ENCODE measurements around the gene NLRC5. TPM values are rescaled to one million over a fixed set of nuclear protein-coding genes. Genes with fewer than 3 reads are reported as not detected.
"Not testable (repeated sequence)": the region's sequence is repeated elsewhere in the genome, so short reads cannot be mapped to it uniquely, and the experiment has no call there.

The NLRC5 gene
- total and polyA plus RNA-seq, 7 experiments from 2014 or later: 76.0 to 615 (median 392) TPM

GRCh38 chr16:56984639-56985038 is 4.7 kb upstream of the NLRC5 start:
- Histone ChIP-seq H3K4me3 (ENCODE audit: low read length) (no peak overlapping the region), H3K4me1 (ENCODE audit: control insufficient read depth in 2 of 2, insufficient read depth in 2 of 2, low read length in 2 of 2) (peaks cover 24 to 55% of the 10 kb centered on the region in 2 donors), H3K36me3 (ENCODE audit: control insufficient read depth in 2 of 3, insufficient read depth in 3 of 3, low read length in 3 of 3) (peaks cover 0 to 12% (median 0%) of the 10 kb centered on the region in 3 experiments), H3K27ac (ENCODE audit: low read depth, low read length) (peak overlapping the region; percentile 98), H3K27me3 (ENCODE audit: control insufficient read depth in 2 of 2, insufficient read depth in 2 of 2, low read length in 2 of 2) (no peaks in the 10 kb centered on the region), H3K9me3 (ENCODE audit: control insufficient read depth in 2 of 3, low read length in 3 of 3) (no peaks in the 10 kb centered on the region)
- Mint-ChIP-seq H3K27me3 (no peaks in the 10 kb centered on the region), H3K9me3 (no peaks in the 10 kb centered on the region), H3K4me3 (peak overlapping the region; percentile 11 to 98 (median 62)), H3K27ac (peak overlapping the region; percentile 81 to 99 (median 88)), H3K36me3 (peaks cover 4 to 51% (median 15%) of the 10 kb centered on the region in 5 donors), H3K4me1 (peaks cover 66 to 93% (median 72%) of the 10 kb centered on the region in 7 donors)
- ATAC-seq: no peak
- ChIA-PET POLR2A (interaction anchor here (1.3 to 9.7 kb wide), 7 partner anchors 8 to 57 kb away, joined by 3 to 111 read pairs (median 6); no protein-coding TSS in a partner anchor), CTCF (interaction anchor here (0.8 to 1.9 kb wide), 7 partner anchors 9 to 57 kb away, joined by 3 to 8 read pairs (median 5); no protein-coding TSS in a partner anchor)
- no peak for DNase-seq
- intact Hi-C loops (cut with micrococcal nuclease): loop anchor here (1.0 to 5.0 kb wide), 2 partner anchors 20 to 52 kb away; partner anchors contain the start of gene HERPUD1 (in 1 of the 2)

DNA sequence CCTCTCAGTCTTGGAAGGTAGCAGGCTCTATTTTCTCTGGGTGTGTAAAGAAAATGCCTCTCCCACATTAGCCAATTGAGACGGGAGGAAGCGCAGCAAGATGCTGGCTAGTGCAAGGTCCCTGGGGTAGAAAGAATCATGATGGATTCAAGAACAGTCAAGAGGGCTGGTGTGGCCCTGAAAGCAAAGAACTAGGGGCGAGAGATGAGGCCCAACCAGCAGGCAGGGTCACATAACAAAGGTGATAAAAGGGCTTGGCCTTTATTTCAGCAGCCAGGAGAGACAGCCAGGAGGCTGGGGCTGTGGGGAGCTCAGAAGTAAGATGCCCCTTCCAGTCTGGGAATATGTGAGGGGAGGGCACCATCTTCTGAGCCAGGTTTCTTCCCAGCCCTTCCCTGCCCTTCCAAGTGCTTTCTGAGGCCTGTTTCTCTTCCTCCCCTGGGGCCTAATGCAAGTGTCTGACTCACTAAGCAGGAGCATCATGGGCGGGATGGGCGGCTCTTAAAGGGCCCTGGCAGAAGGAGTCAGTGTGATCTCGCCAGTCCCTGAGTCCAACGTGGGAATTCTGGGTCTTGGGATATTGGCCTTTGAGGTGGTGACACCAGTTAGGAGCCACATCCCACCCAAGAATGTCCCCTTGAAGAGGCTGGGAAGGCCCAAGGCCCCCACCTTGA is 3.9 kb upstream of the NLRC5 start:
- H3K4me3 Mint-ChIP-seq: peak overlapping the region; percentile 11 to 98 (median 68)
- Histone ChIP-seq H3K9me3 (ENCODE audit: control insufficient read depth in 2 of 3, low read length in 3 of 3) (no peaks in the 10 kb centered on the region), H3K4me3 (ENCODE audit: low read length) (no peak overlapping the region), H3K36me3 (ENCODE audit: control insufficient read depth in 2 of 3, insufficient read depth in 3 of 3, low read length in 3 of 3) (peaks cover 0 to 15% (median 0%) of the 10 kb centered on the region in 3 experiments), H3K4me1 (ENCODE audit: control insufficient read depth in 2 of 2, insufficient read depth in 2 of 2, low read length in 2 of 2) (peaks cover 24 to 55% of the 10 kb centered on the region in 2 donors), H3K27me3 (ENCODE audit: control insufficient read depth in 2 of 2, insufficient read depth in 2 of 2, low read length in 2 of 2) (no peaks in the 10 kb centered on the region), H3K27ac (ENCODE audit: low read depth, low read length) (peak overlapping the region; percentile 98)
- DNase-seq (no peak), ATAC-seq (no peak)
- peak overlapping the region; percentile 40 to 99 (median 88) for H3K27ac Mint-ChIP-seq
- H3K4me1 Mint-ChIP-seq: peaks cover 64 to 88% (median 70%) of the 10 kb centered on the region in 7 donors
- no peaks in the 10 kb centered on the region for H3K9me3 Mint-ChIP-seq
- peaks cover 4 to 58% (median 20%) of the 10 kb centered on the region in 5 donors for H3K36me3 Mint-ChIP-seq
- ChIA-PET CTCF (interaction anchor here (0.8 to 1.8 kb wide), 4 partner anchors 8 to 53 kb away, joined by 3 to 8 read pairs (median 4); no protein-coding TSS in a partner anchor), POLR2A (interaction anchor here (0.5 to 9.7 kb wide), 10 partner anchors 9 to 201 kb away, joined by 3 to 111 read pairs (median 6); partner anchors contain the start of genes PSME3IP1 and RSPRY1)
- H3K27me3 Mint-ChIP-seq: no peaks in the 10 kb centered on the region
- intact Hi-C loops (cut with micrococcal nuclease): loop anchor here (1.0 to 5.0 kb wide), 2 partner anchors 21 to 53 kb away; partner anchors contain the start of gene HERPUD1 (in 1 of the 2)

- H3K4me3 Mint-ChIP-seq: peak overlapping the region in 9 of 10 donors; percentile 11 to 98 (median 60)
- H3K4me1 ChIP-seq (ENCODE audit: control insufficient read depth in 2 of 2, insufficient read depth in 2 of 2, low read length in 2 of 2): peaks cover 21 to 55% of the 10 kb centered on the region in 2 donors
- intact Hi-C loops (cut with micrococcal nuclease): loop anchor here (1.0 to 5.0 kb wide), 2 partner anchors 22 to 54 kb away; partner anchors contain the start of gene HERPUD1 (in 1 of the 2)
- no peak overlapping the region for H3K4me3 ChIP-seq (ENCODE audit: low read length)
- DNase-seq (no peak), ATAC-seq (no peak)
- peaks cover 0 to 15% (median 0%) of the 10 kb centered on the region in 3 experiments for H3K36me3 ChIP-seq (ENCODE audit: control insufficient read depth in 2 of 3, insufficient read depth in 3 of 3, low read length in 3 of 3)
- no peaks in the 10 kb centered on the region for H3K9me3 Mint-ChIP-seq
- H3K4me1 Mint-ChIP-seq: peaks cover 64 to 88% (median 73%) of the 10 kb centered on the region in 7 donors
- H3K36me3 Mint-ChIP-seq: peaks cover 4 to 63% (median 25%) of the 10 kb centered on the region in 5 donors
- ChIA-PET POLR2A (interaction anchor here (1.0 to 9.7 kb wide), 7 partner anchors 10 to 78 kb away, joined by 3 to 111 read pairs (median 5); no protein-coding TSS in a partner anchor), CTCF (interaction anchor here (0.8 to 1.4 kb wide), 3 partner anchors 9 to 46 kb away, joined by 3 to 4 read pairs (median 3); no protein-coding TSS in a partner anchor)
- peak overlapping the region; percentile 98 for H3K27ac ChIP-seq (ENCODE audit: low read depth, low read length)
- no peaks in the 10 kb centered on the region for H3K9me3 ChIP-seq (ENCODE audit: control insufficient read depth in 2 of 3, low read length in 3 of 3)
- no peaks in the 10 kb centered on the region for H3K27me3 Mint-ChIP-seq
- H3K27ac Mint-ChIP-seq: peak overlapping the region; percentile 40 to 99 (median 88)
- H3K27me3 ChIP-seq (ENCODE audit: control insufficient read depth in 2 of 2, insufficient read depth in 2 of 2, low read length in 2 of 2): no peaks in the 10 kb centered on the region
Observed at GRCh38 chr16:56985962-56986360, 3.4 kb upstream of the NLRC5 start.

DNA sequence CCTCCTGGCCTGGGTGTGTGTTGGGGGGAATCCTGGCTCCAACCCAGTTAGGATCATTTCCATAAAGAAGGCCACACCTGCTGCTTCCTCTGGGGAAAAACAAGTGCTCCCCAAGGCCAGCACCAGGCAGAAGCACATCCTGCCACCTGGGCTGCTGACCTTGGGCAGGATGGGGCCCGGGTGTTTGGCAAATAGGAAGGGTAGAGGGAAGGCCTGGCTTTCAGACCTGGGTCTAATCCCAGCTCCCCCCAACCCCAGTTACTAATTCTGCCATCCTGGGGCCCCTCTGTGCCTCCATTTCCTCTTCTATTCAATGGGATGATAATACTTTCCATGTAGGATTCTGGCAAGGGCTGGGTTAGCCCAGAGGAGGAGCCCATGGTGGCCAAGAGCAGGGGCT is 3.0 kb upstream of the NLRC5 start:
- POLR2A ChIA-PET: interaction anchor here (1.0 to 9.7 kb wide), 6 partner anchors 11 to 77 kb away, joined by 4 to 111 read pairs (median 54); no protein-coding TSS in a partner anchor
- CTCF ChIA-PET: interaction anchor here (0.8 to 1.4 kb wide), 4 partner anchors 9 to 46 kb away, joined by 3 to 4 read pairs (median 3); no protein-coding TSS in a partner anchor
- Histone ChIP-seq H3K9me3 (ENCODE audit: control insufficient read depth in 2 of 3, low read length in 3 of 3) (no peaks in the 10 kb centered on the region), H3K27ac (ENCODE audit: low read depth, low read length) (peak overlapping the region; percentile 98), H3K36me3 (ENCODE audit: control insufficient read depth in 2 of 3, insufficient read depth in 3 of 3, low read length in 3 of 3) (peaks cover 0 to 15% (median 0%) of the 10 kb centered on the region in 3 experiments), H3K27me3 (ENCODE audit: control insufficient read depth in 2 of 2, insufficient read depth in 2 of 2, low read length in 2 of 2) (no peaks in the 10 kb centered on the region), H3K4me1 (ENCODE audit: control insufficient read depth in 2 of 2, insufficient read depth in 2 of 2, low read length in 2 of 2) (peaks cover 18 to 55% of the 10 kb centered on the region in 2 donors), H3K4me3 (ENCODE audit: low read length) (no peak overlapping the region)
- ATAC-seq (no peak), DNase-seq (no peak)
- Mint-ChIP-seq H3K27ac (peak overlapping the region; percentile 85 to 99 (median 97)), H3K27me3 (no peaks in the 10 kb centered on the region), H3K36me3 (peaks cover 4 to 65% (median 25%) of the 10 kb centered on the region in 5 donors), H3K4me3 (peak overlapping the region; percentile 93 to 100 (median 98)), H3K9me3 (no peaks in the 10 kb centered on the region), H3K4me1 (peaks cover 62 to 87% (median 70%) of the 10 kb centered on the region in 7 donors)
- intact Hi-C loops (cut with micrococcal nuclease): loop anchor here in 1 of 2 donors (5.0 kb wide), 1 partner anchor 54 kb away; the partner anchor contains the start of gene HERPUD1

GRCh38 chr16:56986908-56987307 is 2.4 kb upstream of the NLRC5 start:
- intact Hi-C loops (cut with micrococcal nuclease): loop anchor here in 1 of 2 donors (5.0 kb wide), 1 partner anchor 55 kb away; the partner anchor contains the start of gene HERPUD1
- peak overlapping the region; percentile 73 for H3K4me3 ChIP-seq (ENCODE audit: low read length)

More at GRCh38 chr16:56986908-56987307, 2.4 kb upstream of the NLRC5 start:
- H3K9me3 Mint-ChIP-seq; ATAC-seq; DNase-seq; H3K27me3 Mint-ChIP-seq; H3K9me3 ChIP-seq (ENCODE audit: control insufficient read depth in 2 of 3, low read length in 3 of 3); H3K27me3 ChIP-seq (ENCODE audit: control insufficient read depth in 2 of 2, insufficient read depth in 2 of 2, low read length in 2 of 2): not testable (repeated sequence)
- H3K27ac Mint-ChIP-seq: peak overlapping the region; percentile 85 to 99 (median 97)
- Histone ChIP-seq H3K36me3 (ENCODE audit: control insufficient read depth in 2 of 3, insufficient read depth in 3 of 3, low read length in 3 of 3) (peaks cover 0 to 11% (median 0%) of the 10 kb centered on the region in 3 experiments), H3K27ac (ENCODE audit: low read depth, low read length) (peak overlapping the region; percentile 98), H3K4me1 (ENCODE audit: control insufficient read depth in 2 of 2, insufficient read depth in 2 of 2, low read length in 2 of 2) (peaks cover 18 to 55% of the 10 kb centered on the region in 2 donors)
- peaks cover 0 to 66% (median 26%) of the 10 kb centered on the region in 5 donors for H3K36me3 Mint-ChIP-seq
- H3K4me1 Mint-ChIP-seq: peaks cover 63 to 87% (median 69%) of the 10 kb centered on the region in 7 donors
- POLR2A ChIA-PET: interaction anchor here (1.6 to 9.7 kb wide), 9 partner anchors 9 to 59 kb away, joined by 5 to 111 read pairs (median 27); no protein-coding TSS in a partner anchor
- CTCF ChIA-PET: interaction anchor here (1.0 to 1.4 kb wide), 3 partner anchors 23 to 46 kb away, joined by 3 to 4 read pairs (median 3); no protein-coding TSS in a partner anchor
- peak overlapping the region; percentile 93 to 100 (median 98) for H3K4me3 Mint-ChIP-seq
